NCI-H526 (cell line): ENCODE data around the gene ALS2CL.

ENCODE experiments used
- DNase-seq, 2 experiments: peaks; one replicate each; lab custom pipeline; 2025; lab: John Stamatoyannopoulos, UW

The ALS2CL gene

DNA sequence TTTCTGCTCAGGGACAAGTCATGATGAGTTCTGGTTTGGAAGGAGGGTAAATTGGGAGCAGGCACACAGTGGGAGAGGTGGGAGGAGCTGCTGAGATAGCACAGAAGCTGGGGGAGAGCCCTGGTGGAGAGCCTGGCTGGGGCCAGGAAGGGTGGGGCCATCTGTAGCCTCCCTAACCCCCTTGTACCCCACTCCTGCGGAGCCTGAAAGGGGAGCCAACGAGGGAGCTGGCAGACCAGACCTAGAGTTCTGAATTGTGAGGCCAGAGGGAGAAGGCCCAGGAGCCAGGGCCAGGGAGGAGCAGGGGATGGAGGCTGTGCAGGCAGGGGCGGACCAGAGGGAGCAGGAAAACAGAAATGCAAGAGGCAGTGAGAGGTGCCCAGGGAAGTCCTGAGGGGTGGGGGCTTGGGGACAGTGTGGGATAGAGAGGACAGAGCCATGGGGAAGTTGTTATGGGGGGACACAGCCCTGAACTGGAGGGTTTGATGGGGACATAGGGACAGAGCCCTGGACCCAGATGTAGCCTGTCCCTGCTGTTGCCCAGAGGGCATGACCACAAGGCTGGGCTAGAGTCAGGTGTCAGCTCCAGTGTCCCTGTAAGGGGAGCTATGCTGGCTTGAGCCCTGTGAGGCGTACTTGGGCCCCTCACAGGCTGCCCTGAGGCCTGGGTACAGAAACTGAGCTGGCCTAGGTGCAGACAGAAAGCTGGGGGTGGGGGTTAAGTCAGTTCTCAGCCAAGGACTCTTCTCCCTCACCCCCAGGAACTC is 8.9 kb upstream of the ALS2CL start:
- peak in 1 of 2 experiments; percentile 7 for DNase-seq

GRCh38 chr3:46701181-46701939 is 7.9 kb upstream of the ALS2CL start, which contains the start of gene TMIE:
TMIE (plus strand) TSS chr3:46701392; CDS start chr3:46701488, 96 bp downstream.
- DNase-seq: peak in 1 of 2 experiments; percentile 25

DNA sequence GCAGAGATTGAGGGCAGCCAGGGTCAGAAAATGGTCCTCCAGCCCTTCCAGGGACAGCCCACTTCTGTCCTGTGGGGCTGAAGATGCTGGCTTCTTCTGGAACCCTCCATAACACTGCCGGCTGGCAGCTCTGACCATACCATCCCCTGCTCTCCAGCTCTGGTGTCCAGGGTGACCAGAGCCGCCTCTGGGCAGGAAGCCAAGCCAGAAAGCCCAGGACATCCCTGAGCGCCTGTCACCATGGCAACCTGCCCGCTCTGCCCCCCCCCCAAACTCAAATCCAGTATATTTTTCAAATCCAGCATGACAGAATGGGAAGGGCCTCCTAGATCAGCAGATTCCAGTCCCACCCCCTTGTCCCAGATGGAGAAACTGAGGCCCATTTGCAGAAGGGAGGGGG is 7.3 kb upstream of the ALS2CL start:
- no peak for DNase-seq

DNA sequence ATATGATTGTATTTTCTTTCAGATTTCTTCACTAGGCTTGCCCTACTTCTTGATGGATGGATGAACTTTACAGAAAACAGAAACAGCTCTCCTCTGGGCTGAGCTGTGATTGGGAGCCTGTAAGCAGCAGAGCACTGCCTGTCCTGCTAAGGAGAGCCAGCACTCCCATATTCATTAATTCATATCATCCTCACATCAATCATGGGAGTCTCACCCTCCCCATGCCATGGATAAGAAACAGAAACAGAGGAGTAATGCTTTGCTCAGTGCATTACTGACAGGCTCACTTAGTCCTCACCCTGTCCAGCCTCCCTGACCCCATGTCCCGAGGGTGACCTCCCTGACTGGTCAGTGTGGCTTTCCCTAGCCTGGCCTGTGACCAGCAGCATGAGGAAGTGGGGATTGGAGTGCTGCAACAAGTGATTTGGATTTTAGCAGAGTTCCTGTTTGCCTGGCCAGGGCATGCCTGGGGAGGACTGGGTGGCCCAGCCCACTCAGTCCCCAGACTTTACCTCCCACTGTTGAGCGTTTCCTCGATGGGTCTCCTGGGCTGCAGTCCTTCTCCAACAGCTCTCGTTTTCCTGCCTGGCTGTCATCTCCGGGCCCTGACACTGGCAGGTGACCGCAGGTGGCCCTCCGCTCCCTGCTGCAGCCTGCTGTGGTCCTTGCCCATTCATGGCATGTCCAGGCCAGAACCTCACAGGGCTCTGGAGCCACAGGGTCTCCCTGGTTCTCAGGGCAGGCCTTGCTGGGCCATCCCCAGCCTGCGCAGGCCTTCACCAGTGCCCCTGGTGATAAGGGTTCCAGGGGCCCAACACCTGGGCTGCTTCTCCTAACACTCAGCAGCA is 6.4 kb upstream of the ALS2CL start:
- DNase-seq: no peak

DNA sequence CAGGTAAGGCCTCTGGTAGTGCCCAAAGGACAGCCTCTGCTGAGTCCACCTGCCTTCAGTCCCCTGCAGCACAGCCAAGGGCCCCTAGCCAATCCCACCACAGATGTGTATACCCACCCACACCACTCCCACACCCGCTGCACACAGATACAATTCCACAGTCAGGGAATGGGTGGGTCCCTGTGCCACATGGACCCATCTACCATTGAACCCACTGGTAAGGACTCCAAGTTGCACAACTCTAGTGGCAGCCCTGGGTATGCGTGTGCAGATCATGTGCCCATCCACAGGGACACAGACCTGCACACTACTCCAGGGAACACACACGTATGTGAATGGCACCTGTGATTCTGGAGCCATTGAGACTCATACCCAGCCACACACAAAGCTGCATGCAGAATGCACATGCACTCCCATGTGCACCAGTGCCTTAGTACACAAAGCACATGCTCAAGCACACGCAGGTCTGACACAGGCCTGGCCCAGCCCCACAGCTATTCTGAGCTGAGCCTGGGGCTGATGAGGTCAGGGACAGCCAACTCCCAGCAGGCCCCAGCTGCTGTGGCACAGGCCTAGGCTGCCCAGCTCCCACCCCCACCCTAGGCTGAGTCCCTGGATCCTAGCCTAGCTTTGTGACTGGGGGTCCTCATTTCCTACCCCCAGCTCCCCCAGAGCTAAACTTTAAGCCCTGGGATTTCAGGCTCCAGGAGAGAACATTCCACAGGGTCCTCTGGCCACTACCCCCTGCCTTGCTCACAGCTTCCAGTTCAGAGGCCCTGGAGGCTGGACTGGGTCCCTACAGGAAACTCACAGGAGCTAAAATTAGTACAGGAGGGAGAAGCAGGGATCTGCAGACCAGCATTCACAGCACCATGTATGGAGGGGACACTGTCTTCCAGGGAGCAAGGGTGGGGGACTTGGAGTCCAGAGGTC is 2.7 kb upstream of the ALS2CL start:
- DNase-seq: no peak

GRCh38 chr3:46695177-46695961 is 1.9 kb upstream of the ALS2CL start:
- DNase-seq: peak in 1 of 2 experiments; percentile 37

- DNase-seq: no peak
Observed at GRCh38 chr3:46694520-46694919, 1.0 kb upstream of the ALS2CL start.

DNA sequence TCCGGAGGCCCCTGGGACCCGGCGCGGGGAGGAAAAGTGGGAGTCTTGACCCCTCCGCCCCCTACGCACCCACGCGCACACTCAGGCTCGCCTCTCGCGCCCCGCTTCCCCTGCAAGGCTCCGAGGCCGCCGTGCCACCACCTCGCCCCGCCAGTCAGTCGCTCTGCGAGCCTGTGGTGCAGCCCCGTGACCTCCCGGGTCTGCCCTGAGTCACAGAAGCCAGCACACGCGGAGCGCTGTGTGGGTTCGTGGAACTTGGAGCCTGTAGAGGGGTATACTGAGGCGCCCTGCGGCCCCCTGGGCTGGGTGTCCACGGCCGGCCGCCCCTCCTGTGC is 380 bp upstream of the ALS2CL start:
- DNase-seq: peak in 1 of 2 experiments; percentile 31

- no peak for DNase-seq
Observed at GRCh38 chr3:46692566-46692990, 901 bp downstream of the ALS2CL start.

DNA sequence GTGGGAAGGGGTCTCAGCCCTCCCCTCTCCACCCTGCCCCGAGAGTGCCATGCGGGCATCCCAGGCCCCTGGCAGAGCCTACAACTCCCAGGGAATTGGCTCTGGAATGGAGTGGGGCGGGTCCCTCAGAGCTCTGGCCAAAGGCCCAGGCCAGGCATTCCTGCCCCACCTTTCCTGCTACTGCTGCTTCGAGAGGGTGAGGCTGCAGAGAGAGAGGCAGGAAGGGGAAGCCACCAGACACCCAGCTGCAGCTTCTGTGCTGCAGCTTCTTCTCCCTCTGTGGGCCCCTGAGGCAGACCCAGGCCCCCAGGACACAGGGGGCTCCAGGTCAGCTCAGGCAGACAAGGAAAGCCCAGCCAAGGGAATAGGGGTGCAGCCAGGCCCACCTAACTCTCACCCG is 2.7 kb downstream of the ALS2CL start:
- DNase-seq: no peak

DNA sequence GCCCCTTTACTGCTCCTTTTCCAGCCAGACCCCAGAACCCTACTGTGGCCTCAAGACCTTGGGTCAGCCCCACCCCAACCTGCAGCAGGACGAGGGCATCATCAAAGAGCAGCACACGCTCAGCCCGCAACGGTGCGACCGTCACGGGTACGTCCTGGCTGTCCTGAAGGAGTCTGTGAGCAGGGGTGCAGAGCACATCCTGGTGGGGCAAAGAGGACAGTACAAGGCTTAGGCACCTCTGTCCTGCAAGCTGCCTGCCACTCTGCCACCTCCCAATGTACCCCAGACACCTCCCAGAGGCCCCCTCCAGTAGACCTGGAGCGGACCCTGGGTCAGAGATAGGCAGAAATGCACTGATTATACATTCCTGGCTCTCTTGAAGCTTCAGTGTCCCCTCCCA is 8.0 kb downstream of the ALS2CL start:
- no peak for DNase-seq

- DNase-seq: no peak
Observed at GRCh38 chr3:46684891-46685290, 8.6 kb downstream of the ALS2CL start.

DNA sequence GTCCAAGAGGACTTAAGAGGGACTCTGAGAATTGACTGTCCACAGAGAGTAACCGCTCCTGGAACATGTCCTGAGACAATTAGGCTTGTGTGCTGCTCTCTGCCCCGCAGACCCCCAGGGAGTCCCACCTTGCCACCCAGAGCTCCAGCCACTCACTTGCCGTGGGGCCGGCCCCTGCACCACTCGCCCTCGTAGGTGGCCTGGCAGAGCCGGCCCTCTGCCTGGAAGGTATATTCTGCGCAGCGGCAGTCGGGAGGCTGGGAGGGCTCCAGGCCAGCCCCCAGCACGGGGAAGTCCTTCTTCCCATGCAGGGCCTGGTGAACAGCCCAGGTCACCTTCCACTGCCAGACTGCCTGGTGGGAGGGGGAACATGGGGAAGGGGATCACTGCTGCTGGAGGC is 10.5 kb downstream of the ALS2CL start:
- no peak for DNase-seq

GRCh38 chr3:46681856-46682540 is 11.5 kb downstream of the ALS2CL start:
- DNase-seq: no peak

DNA sequence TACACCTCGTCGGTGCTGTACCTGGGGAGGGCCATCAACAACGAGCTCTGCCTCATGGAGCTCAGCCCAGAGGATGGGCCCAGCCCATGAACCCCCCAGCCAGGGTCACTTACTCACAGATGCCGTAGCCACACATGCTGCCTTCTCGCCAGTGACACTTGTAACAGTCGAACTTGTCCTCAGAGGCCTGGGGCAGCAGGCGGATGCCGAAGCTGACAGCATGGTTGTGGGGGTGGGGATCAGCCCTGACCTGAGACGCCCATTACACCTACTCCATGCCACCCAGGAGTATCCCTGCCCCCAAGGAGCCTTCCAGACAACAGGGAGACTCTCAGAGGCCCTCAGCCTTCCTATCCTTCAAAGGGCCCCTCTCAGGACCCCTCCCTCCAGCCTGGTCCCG is 12.1 kb downstream of the ALS2CL start:
- DNase-seq: no peak

DNA sequence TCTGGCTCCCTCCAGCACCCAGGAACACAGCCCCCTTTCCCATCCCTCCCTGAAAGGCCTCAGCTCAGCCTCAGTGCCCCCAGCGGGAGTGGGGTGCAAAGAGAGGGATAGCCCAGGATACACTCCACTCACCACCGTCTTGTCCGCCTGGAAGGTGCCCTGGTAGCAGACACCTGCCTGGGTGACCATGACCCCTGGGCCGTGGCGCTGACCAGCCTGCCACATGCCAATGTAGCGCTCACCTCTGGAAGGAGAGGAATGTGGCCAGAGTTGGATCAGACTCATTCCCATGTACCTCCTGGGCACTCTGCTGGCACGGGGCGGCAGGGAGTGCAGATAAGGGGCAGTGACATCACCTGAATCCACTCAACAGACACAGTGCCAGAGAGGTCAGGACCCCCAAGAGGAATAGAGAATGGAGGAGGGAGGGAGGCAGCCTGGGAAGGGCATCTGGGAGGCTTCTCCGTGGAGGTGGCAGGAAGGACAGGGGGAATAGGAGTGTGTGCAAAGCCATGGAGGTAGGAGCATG is 13.1 kb downstream of the ALS2CL start:
- DNase-seq: no peak

- no peak for DNase-seq
Observed at GRCh38 chr3:46679681-46680080, 13.8 kb downstream of the ALS2CL start.

GRCh38 chr3:46678280-46678679 is 15.2 kb downstream of the ALS2CL start:
- DNase-seq: no peak

GRCh38 chr3:46677411-46677726 is 16.1 kb downstream of the ALS2CL start:
- no peak for DNase-seq
